Endothelial cell of umbilical vein (primary cell): ENCODE measurements around the gene POP7. TPM values are rescaled to one million over a fixed set of nuclear protein-coding genes. Genes with fewer than 3 reads are reported as not detected.

ENCODE experiments used
- BruUV-seq: library from RNA; stranded (reverse); fragments of 400-500 nt; replicated peaks from 2 replicates; lab custom pipeline; 2021; lab: Mats Ljungman, UMichigan
- CTCF ChIA-PET: fragments of 300-600, 350-600 bp; sonication (Branson Sonifier 250); formaldehyde crosslinking; loops from one replicate; lab custom pipeline; 2021; ENCODE audit warnings: antibody characterized with exemption, inconsistent platforms; lab: Charles Lee
- POLR2A ChIA-PET: fragments of 300-600, 350-600 bp; sonication (Branson Sonifier 250); formaldehyde crosslinking; loops from one replicate; lab custom pipeline; 2021; ENCODE audit warnings: antibody characterized with exemption, inconsistent platforms; lab: Charles Lee
- DNase-seq: peaks from one replicate; pipeline ENCODE4 v3.0.0-alpha.2; 2011; ENCODE audit warnings: low read depth, low spot score
- FAIRE-seq: peaks from 2 replicates; lab custom pipeline; 2011; peaks lifted over from hg19 to GRCh38; lab: Jason Lieb, UNC
- H2AFZ ChIP-seq: 2 replicates; pipeline ENCODE4 v1.6.0; 2012; ENCODE audit warnings: low read depth, low read length, control low read depth, inconsistent platforms
- H3K27ac ChIP-seq: 2 replicates; pipeline ENCODE4 v1.5.1; 2011; ENCODE audit warnings: low read depth, mild to moderate bottlenecking, control low read depth, low read length, moderate library complexity; ENCODE audit not compliant: insufficient read depth
- H3K27me3 ChIP-seq, 2 experiments: 2 replicates each; pipeline versions ENCODE4 v1.6.0 to v1.6.1; 2011; ENCODE audit warnings: low read length in 2 of 2, mixed read lengths in 1 of 2; ENCODE audit not compliant: control insufficient read depth in 2 of 2, insufficient read depth in 2 of 2
- H3K36me3 ChIP-seq, 2 experiments: 2 replicates in 1 of 2; 3 replicates in 1 of 2; pipeline ENCODE4 v1.5.1; 2011; ENCODE audit warnings: low read length in 2 of 2, mild to moderate bottlenecking in 1 of 2, moderate library complexity in 1 of 2; ENCODE audit not compliant: control insufficient read depth in 2 of 2, insufficient read depth in 2 of 2; ENCODE audit errors: extremely low read depth in 1 of 2
- H3K4me1 ChIP-seq: 3 replicates; pipeline ENCODE4 v1.5.1; 2011; ENCODE audit warnings: mild to moderate bottlenecking, low read length; ENCODE audit not compliant: control insufficient read depth, insufficient read depth; ENCODE audit errors: extremely low read depth
- H3K4me2 ChIP-seq: 2 replicates; pipeline ENCODE4 v1.6.1; 2011; ENCODE audit warnings: low read length, control low read depth, mixed read lengths; ENCODE audit not compliant: insufficient read depth
- H3K4me3 ChIP-seq, 3 experiments: fragments of 200-600 bp in 1 of 3; sonication (generic), shearing (Covaris generic) in 1 of 3; replicated peaks in 1 of 3; 2 replicates each; pipeline ENCODE4 v1.5.1; 2011 to 2016; ENCODE audit warnings: control low read depth in 3 of 3, low read length in 3 of 3, mild to moderate bottlenecking in 2 of 3, inconsistent platforms in 1 of 3, low read depth in 1 of 3, moderate library complexity in 1 of 3; ENCODE audit not compliant: insufficient read depth in 1 of 3
- H3K79me2 ChIP-seq: 2 replicates; pipeline ENCODE4 v1.6.0; 2012; ENCODE audit warnings: low read length, inconsistent platforms; ENCODE audit not compliant: control insufficient read depth, insufficient read depth
- H3K9ac ChIP-seq: replicated peaks from 2 replicates; pipeline ENCODE3; 2011; ENCODE audit warnings: low read length, control low read depth; ENCODE audit not compliant: insufficient read depth; ENCODE audit errors: extremely low read depth
- H3K9me1 ChIP-seq: replicated peaks from 3 replicates; pipeline ENCODE4 v1.6.0; 2011; ENCODE audit warnings: mild to moderate bottlenecking, low read length; ENCODE audit not compliant: control insufficient read depth, insufficient read depth; ENCODE audit errors: extremely low read depth
- H3K9me3 ChIP-seq: replicated peaks from 2 replicates; pipeline ENCODE4 v1.5.1; 2012; ENCODE audit warnings: low read length, inconsistent platforms; ENCODE audit not compliant: control insufficient read depth, insufficient read depth
- H4K20me1 ChIP-seq: replicated peaks from 2 replicates; pipeline ENCODE3; 2011; ENCODE audit warnings: mild to moderate bottlenecking, low read length; ENCODE audit not compliant: control insufficient read depth, insufficient read depth; ENCODE audit errors: extremely low read depth
- EZH2 ChIP-seq: IDR thresholded peaks from 2 replicates; pipeline ENCODE4 v1.6.1; 2012; ENCODE audit warnings: borderline replicate concordance, low read depth, mild to moderate bottlenecking, moderate library complexity, low read length, inconsistent platforms; ENCODE audit not compliant: severe bottlenecking
- FOS ChIP-seq: IDR thresholded peaks from 2 replicates; pipeline ENCODE4 v1.6.1; 2011; ENCODE audit warnings: mild to moderate bottlenecking, low read length, moderate library complexity, borderline replicate concordance; ENCODE audit not compliant: insufficient read depth
- GATA2 ChIP-seq: IDR thresholded peaks from 2 replicates; pipeline ENCODE4 v1.7.0; 2011; ENCODE audit warnings: low read depth, mild to moderate bottlenecking, moderate library complexity, mixed read lengths, low read length; ENCODE audit not compliant: insufficient read length, insufficient read depth
- JUN ChIP-seq: IDR thresholded peaks from 2 replicates; pipeline ENCODE4 v1.6.1; 2011; ENCODE audit warnings: borderline replicate concordance, low read depth; ENCODE audit not compliant: insufficient read length, insufficient read depth
- MAX ChIP-seq: IDR thresholded peaks from 2 replicates; pipeline ENCODE4 v1.6.1; 2011; ENCODE audit not compliant: insufficient read depth, insufficient read length
- MYC ChIP-seq: IDR thresholded peaks from one replicate; pipeline ENCODE4 v1.6.1; 2011; ENCODE audit warnings: mild to moderate bottlenecking, low read depth, low read length
- POLR2A ChIP-seq: IDR thresholded peaks from 2 replicates; pipeline ENCODE4 v1.6.1; 2012; ENCODE audit warnings: low read depth, mild to moderate bottlenecking, control low read depth, low read length
- POLR2AphosphoS5 ChIP-seq: IDR thresholded peaks from 2 replicates; pipeline ENCODE4 v1.6.1; 2012; ENCODE audit warnings: low read depth, mild to moderate bottlenecking, control low read depth, low read length, moderate library complexity; ENCODE audit not compliant: insufficient read depth
- dilution Hi-C: fragments of 300-500 bp; cut with MboI; formaldehyde crosslinking; loops from one replicate; pipeline ENCODE4 v1.15.0; 2019; ENCODE audit warnings: low sequenced_read_pairs; ENCODE audit not compliant: extremely low pct_ligation_motif_present
- intact Hi-C: fragments of 100-400 bp; cut with micrococcal nuclease; formaldehyde crosslinking; loops from one replicate; pipeline ENCODE4 v1.10.0; 2022
- polyA plus RNA-seq, 4 experiments: library from polyadenylated mRNA; depleted of rRNA in 3 of 4; stranded (reverse) in 3 of 4; unstranded in 1 of 4; fragments of >200 nt; gene quantifications; 2 replicates each; pipeline versions ENCODE4 v1.2.1 to v1.2.3, GENCODE V29; 2011 to 2012; ENCODE audit warnings: missing spikeins in 1 of 4
- total RNA-seq: library from RNA; stranded (reverse); gene quantifications from 2 replicates; pipeline ENCODE4 v1.2.3, GENCODE V29; 2021
- TF ChIP-seq, protein P1 (sequence below), 2 donors: IDR thresholded peaks; 1 replicate in 1 of 2; 2 replicates in 1 of 2; pipeline ENCODE4 v1.5.1; 2011; ENCODE audit warnings: low read length in 2 of 2, mild to moderate bottlenecking in 2 of 2, moderate library complexity in 2 of 2, control low read depth in 1 of 2, inconsistent platforms in 1 of 2, low read depth in 1 of 2; ENCODE audit not compliant: insufficient read depth in 1 of 2; ENCODE audit errors: extremely low read depth in 1 of 2

POP7 gene
- total and polyA plus RNA-seq, 2 donors (not counting 3 experiments of a cell fraction or from before 2014, with no cell fraction given), result 47.4 to 48.8 TPM

DNA sequence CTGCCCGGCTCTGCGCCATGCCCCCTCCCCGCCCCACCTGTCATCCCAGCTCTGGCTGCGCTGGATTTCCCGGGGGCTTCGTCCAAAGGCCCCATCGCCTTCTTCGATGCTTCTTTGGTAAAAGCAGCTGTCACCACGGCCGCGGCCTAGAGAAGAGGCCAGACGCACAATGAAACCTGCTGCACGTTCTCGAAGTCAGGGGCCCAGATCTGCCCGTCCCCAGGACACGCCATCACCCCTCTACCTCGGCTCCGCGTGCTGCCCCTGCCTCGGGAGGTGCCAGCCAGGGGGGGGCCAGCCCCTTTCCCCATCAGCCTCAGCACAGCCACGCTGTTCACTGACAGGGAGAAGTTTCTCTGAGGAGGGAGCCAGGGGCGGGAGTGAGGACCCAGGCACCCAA lies 18.7 kb upstream of the POP7 start:
- intact Hi-C loops, result no loop called here
- POLR2A ChIA-PET, result no interaction called here
- DNase-seq, result no peak
- Histone ChIP-seq H3K27me3 (no peaks in the 10 kb centered on the region), H3K27ac (no peak overlapping the region), H3K9me3 (no peaks in the 10 kb centered on the region), H3K4me1 (peaks cover 6% of the 10 kb centered on the region), H2AFZ (no peak overlapping the region), H3K9ac (no peak overlapping the region), H3K79me2 (peaks cover 34% of the 10 kb centered on the region), H4K20me1 (peaks cover 2% of the 10 kb centered on the region), H3K36me3 (peaks cover 7 to 57% of the 10 kb centered on the region in 2 experiments), H3K9me1 (no peaks in the 10 kb centered on the region), H3K4me2 (no peak overlapping the region), H3K4me3 (no peak overlapping the region)
- FAIRE-seq, result no peak
- CTCF ChIA-PET, result no interaction called here
- TF ChIP-seq MAX, result no peak
- no peak for TF ChIP-seq FOS
- no peak for TF ChIP-seq GATA2
- TF ChIP-seq EZH2, result no peak
- TF ChIP-seq POLR2A, result no peak
- no peak for TF ChIP-seq POLR2AphosphoS5
- TF ChIP-seq, protein P1, sequence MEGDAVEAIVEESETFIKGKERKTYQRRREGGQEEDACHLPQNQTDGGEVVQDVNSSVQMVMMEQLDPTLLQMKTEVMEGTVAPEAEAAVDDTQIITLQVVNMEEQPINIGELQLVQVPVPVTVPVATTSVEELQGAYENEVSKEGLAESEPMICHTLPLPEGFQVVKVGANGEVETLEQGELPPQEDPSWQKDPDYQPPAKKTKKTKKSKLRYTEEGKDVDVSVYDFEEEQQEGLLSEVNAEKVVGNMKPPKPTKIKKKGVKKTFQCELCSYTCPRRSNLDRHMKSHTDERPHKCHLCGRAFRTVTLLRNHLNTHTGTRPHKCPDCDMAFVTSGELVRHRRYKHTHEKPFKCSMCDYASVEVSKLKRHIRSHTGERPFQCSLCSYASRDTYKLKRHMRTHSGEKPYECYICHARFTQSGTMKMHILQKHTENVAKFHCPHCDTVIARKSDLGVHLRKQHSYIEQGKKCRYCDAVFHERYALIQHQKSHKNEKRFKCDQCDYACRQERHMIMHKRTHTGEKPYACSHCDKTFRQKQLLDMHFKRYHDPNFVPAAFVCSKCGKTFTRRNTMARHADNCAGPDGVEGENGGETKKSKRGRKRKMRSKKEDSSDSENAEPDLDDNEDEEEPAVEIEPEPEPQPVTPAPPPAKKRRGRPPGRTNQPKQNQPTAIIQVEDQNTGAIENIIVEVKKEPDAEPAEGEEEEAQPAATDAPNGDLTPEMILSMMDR (IDR thresholded peaks at IDR 0.05; ENCODE audit: extremely low read depth in 1 of 2, insufficient read depth in 1 of 2, low read depth in 1 of 2, low read length in 2 of 2), result no peak
- TF ChIP-seq JUN, result no peak
- no peak for TF ChIP-seq MYC
- dilution Hi-C loops, result no loop called here
- BruUV-seq, result no TSS peak
